PFSK-1 (cell line): ENCODE measurements around the gene CTTNBP2.

Source experiments
- POLR2AphosphoS5 ChIP-seq: IDR thresholded peaks from 2 replicates; pipeline ENCODE4 v1.6.1; 2012; ENCODE audit warnings: low read depth, mild to moderate bottlenecking, control low read depth, low read length, moderate library complexity
- SIN3A ChIP-seq: IDR thresholded peaks from 2 replicates; pipeline ENCODE4 v1.6.1; 2012; ENCODE audit warnings: mild to moderate bottlenecking, low read length, moderate library complexity, borderline replicate concordance; ENCODE audit not compliant: insufficient read depth
- TAF1 ChIP-seq: IDR thresholded peaks from 2 replicates; pipeline ENCODE4 v1.6.1; 2012; ENCODE audit warnings: low read length, control low read depth, borderline replicate concordance; ENCODE audit not compliant: insufficient read depth
- TF ChIP-seq, protein P1 (sequence below), 2 experiments: IDR thresholded peaks; 2 replicates each; pipeline versions ENCODE4 v1.6.1 to v1.8.0; 2011 to 2012; ENCODE audit warnings: low read depth in 2 of 2, low read length in 2 of 2, control low read depth in 1 of 2, inconsistent platforms in 1 of 2, mild to moderate bottlenecking in 1 of 2, moderate library complexity in 1 of 2; ENCODE audit not compliant: insufficient read depth in 1 of 2

DNA sequence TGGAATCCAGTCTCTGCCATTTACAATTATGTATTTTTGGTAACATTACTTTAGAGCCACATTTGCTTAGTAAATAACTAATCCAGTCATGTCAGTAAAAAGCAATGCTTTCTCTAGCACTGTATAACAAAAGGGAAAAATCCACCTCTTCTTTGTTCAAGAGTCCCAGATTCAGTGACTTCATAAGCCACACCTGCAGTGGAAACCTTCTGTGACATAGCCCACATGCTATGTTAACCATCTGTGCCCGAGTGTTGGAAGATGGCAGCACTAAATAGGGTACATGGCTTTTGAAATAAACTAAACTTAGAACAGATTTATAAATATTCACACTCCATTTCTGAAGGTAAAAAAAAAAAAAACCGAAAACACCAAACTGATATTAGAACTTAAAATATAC is 83.0 kb downstream of the CTTNBP2 start:
- TF ChIP-seq POLR2AphosphoS5 = no peak
- no peak for TF ChIP-seq TAF1
- TF ChIP-seq, protein P1, sequence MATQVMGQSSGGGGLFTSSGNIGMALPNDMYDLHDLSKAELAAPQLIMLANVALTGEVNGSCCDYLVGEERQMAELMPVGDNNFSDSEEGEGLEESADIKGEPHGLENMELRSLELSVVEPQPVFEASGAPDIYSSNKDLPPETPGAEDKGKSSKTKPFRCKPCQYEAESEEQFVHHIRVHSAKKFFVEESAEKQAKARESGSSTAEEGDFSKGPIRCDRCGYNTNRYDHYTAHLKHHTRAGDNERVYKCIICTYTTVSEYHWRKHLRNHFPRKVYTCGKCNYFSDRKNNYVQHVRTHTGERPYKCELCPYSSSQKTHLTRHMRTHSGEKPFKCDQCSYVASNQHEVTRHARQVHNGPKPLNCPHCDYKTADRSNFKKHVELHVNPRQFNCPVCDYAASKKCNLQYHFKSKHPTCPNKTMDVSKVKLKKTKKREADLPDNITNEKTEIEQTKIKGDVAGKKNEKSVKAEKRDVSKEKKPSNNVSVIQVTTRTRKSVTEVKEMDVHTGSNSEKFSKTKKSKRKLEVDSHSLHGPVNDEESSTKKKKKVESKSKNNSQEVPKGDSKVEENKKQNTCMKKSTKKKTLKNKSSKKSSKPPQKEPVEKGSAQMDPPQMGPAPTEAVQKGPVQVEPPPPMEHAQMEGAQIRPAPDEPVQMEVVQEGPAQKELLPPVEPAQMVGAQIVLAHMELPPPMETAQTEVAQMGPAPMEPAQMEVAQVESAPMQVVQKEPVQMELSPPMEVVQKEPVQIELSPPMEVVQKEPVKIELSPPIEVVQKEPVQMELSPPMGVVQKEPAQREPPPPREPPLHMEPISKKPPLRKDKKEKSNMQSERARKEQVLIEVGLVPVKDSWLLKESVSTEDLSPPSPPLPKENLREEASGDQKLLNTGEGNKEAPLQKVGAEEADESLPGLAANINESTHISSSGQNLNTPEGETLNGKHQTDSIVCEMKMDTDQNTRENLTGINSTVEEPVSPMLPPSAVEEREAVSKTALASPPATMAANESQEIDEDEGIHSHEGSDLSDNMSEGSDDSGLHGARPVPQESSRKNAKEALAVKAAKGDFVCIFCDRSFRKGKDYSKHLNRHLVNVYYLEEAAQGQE (IDR thresholded peaks at IDR 0.05; ENCODE audit: insufficient read depth in 1 of 2, low read depth in 2 of 2, low read length in 2 of 2) = no peak
- TF ChIP-seq SIN3A = no peak
